Stimulated activated CD4-positive, alpha-beta T cell treated with anti-CD3 and anti-CD28 coated beads, Interleukin-1b, Interleukin-23, amount 100 ng/mL, for 1 hour (primary cell): ENCODE measurements around the gene NOL4L.

Source experiments
- DNase-seq, 2 donors: peaks; one replicate each; pipeline ENCODE4 v3.0.0-alpha.2; 2020; ENCODE audit warnings: low read depth in 2 of 2

NOL4L gene

DNA sequence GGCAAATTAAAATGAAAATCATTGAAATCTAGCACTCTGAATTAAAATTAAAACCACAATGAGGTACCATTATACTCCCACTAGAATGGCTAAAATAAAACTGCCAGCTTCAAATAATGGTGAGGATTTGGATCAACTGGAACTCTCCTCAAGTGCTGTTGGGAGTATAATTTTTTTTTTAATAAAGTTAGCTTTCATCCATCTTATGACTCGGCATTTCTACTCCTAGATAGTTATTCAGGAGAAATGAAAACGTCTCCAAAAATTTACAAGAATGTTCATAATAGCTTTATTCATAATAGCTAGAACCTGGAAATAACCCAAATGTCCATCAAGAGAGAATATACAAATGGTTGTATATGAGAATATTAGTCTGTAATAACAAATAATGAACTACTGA lies 163.8 kb downstream of the NOL4L start:
- DNase-seq, result no peak

DNA sequence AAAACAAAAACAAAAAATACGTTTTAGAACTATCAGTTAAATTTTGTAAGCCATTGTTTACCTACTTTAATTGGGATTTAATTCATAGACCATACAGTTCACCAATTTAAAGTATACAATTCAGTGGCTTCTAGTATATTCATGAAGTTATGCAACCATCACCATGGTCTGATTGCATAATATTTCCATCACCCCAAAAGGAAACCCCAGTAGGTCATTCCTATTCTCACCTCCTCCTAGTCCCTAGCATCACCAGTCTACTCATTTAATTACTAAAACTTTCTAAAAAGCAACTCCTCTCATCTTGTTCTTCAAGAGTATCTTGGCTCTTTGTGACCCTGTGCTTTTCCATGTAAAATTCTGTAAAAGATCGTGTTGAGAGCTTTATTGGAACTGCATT lies 166.8 kb downstream of the NOL4L start:
- DNase-seq, result no peak

GRCh38 chr20:32416206-32416605 lies 168.9 kb downstream of the NOL4L start:
- no peak for DNase-seq

- no peak for DNase-seq
Measured at GRCh38 chr20:32415494-32415893, 169.6 kb downstream of the NOL4L start.

- DNase-seq, result no peak
Measured at GRCh38 chr20:32411955-32412706, 173.0 kb downstream of the NOL4L start.

- DNase-seq, result peak; percentile 17 to 20
Measured at GRCh38 chr20:32407131-32407750, 177.9 kb downstream of the NOL4L start.

DNA sequence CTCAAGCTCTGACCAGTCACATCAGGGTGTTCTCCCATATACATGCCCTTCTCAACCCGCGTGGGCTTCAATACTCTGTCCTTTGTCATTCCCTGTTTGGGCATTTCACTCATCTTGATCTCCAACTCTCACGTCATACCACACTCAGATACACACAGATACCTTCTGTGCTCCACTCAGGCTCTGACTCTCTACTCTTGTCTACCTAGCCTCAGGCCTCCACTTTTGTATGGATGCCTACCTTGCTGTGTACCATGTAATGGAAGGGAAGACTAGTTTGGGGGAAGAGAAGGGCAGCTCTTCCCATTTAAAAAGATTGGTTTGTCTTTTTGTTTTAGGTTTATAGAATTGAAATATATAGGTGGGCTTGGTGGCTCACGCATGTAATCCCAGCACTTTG lies 178.4 kb downstream of the NOL4L start:
- no peak for DNase-seq

- DNase-seq, result no peak
Measured at GRCh38 chr20:32404017-32404416, 181.1 kb downstream of the NOL4L start.

GRCh38 chr20:32400476-32400875 lies 184.7 kb downstream of the NOL4L start:
- DNase-seq, result no peak

- DNase-seq, result no peak
Measured at GRCh38 chr20:32397567-32398084, 187.5 kb downstream of the NOL4L start.

DNA sequence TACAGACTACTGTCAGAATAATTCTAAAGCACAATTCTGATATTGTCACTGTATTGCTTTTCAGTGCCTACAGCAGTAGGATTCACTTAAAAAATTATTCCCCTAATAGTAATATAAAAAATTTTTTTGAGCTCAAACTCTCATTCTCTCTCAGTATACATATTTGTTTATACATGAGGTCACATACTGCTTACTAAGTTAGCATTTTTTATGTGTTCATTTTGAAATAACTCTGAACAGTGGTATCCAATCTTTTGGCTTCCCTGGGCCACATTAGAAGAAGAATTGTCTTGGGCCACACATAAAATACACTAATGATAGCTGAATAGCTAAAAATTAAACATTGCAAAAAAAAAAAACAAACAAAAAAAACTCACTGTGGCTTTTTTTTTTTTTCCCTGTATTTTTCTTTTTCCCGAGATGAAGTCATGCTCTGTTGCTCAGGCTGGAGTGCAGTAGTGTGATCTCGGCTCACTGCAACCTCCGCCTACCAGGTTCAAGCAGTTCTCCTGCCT lies 188.4 kb downstream of the NOL4L start:
- DNase-seq, result no peak

DNA sequence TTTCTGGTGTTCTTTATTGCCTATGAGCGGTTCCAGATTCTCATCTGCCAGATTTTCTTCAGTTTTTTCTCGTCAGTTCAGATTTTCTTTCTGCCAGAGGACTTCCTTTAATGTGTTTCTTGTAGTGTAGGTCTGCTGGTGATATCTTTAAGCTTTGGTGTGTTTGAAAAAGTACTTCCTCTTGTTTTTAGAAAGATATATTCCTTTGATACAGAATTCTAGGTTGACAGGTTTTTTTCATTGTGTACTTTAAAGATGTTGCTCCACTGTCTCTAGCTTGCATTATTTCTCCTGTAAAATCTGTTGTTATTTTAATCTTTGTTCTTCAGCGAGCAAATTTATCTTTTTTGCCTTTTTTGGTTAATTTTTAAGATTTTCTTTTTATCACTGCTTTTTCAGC lies 190.1 kb downstream of the NOL4L start:
- no peak for DNase-seq
